ENCODE measurements around the gene KRTAP4-8.
A peak's percentile ranks its signal among the peaks of the same experiment; 100 is the strongest.

Gene KRTAP4-8

DNA sequence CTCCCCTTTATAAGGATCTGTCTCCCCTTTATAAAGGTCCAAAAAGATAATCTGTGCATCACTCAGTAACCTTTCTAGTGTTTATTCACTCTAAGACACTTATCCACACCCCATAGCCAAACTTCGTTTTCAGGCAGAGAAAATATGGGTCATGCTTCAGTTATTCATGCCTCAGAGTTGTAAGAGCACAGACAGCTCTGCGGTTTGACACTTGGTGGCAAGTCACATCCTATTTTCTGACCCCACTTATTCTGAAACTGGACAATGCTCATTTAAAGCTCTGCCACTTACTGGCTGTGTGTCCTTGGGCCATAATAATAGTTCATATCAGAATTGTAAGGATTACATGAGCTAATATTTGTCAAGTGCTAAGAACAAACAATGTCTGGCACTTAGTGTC is 48.8 kb downstream of the KRTAP4-8 start:
- H3K4me3 ChIP-seq (ENCODE audit: low read depth, low read length), result no peak overlapping the region

GRCh38 chr17:41048441-41048840 is 49.5 kb downstream of the KRTAP4-8 start:
- no peak overlapping the region for H3K4me3 ChIP-seq (ENCODE audit: low read depth, low read length)
- TF ChIP-seq CTCF (IDR thresholded peaks at IDR 0.05; ENCODE audit: low read depth, low read length), result no peak
- peak; percentile 41 for DNase-seq (ENCODE audit: low read depth, low spot score)
- in situ Hi-C loops (cut with HindIII; ENCODE audit: low sequenced_read_pairs), result no loop called here

More for the DNA sequence above, 48.8 kb downstream of the KRTAP4-8 start:
- peak; percentile 74 for DNase-seq (ENCODE audit: low read depth, low spot score)
- in situ Hi-C loops (cut with HindIII; ENCODE audit: low sequenced_read_pairs), result no loop called here
- TF ChIP-seq CTCF (IDR thresholded peaks at IDR 0.05; ENCODE audit: low read depth, low read length), result no peak
